ENCODE results near the gene TDRD7.

The TDRD7 gene

GRCh38 chr9:97387936-97388684 lies 23.8 kb upstream of the TDRD7 start:
- DNase-seq (ENCODE audit: low spot score) = no peak

GRCh38 chr9:97388721-97389238 lies 23.1 kb upstream of the TDRD7 start:
- DNase-seq (ENCODE audit: low spot score) = peak; percentile 65

GRCh38 chr9:97389249-97389648 lies 22.6 kb upstream of the TDRD7 start:
- no peak for DNase-seq (ENCODE audit: low spot score)

- no peak for DNase-seq (ENCODE audit: low spot score)
These were observed 21.0 kb upstream of the TDRD7 start for GRCh38 chr9:97390791-97391406.

GRCh38 chr9:97394881-97395280 lies 17.0 kb upstream of the TDRD7 start:
- DNase-seq (ENCODE audit: low spot score) = no peak

- no peak for DNase-seq (ENCODE audit: low spot score)
These were observed 16.2 kb upstream of the TDRD7 start for GRCh38 chr9:97395745-97396144.

GRCh38 chr9:97396256-97396655 lies 15.6 kb upstream of the TDRD7 start:
- no peak for DNase-seq (ENCODE audit: low spot score)

- DNase-seq (ENCODE audit: low spot score) = peak; percentile 95
These were observed 14.7 kb upstream of the TDRD7 start for GRCh38 chr9:97397220-97397619.

- peak; percentile 58 for DNase-seq (ENCODE audit: low spot score)
These were observed 12.7 kb upstream of the TDRD7 start for GRCh38 chr9:97398999-97399758.

- no peak for DNase-seq (ENCODE audit: low spot score)
These were observed 8.1 kb upstream of the TDRD7 start for GRCh38 chr9:97403746-97404316.

GRCh38 chr9:97405551-97405950 lies 6.3 kb upstream of the TDRD7 start:
- no peak for DNase-seq (ENCODE audit: low spot score)

GRCh38 chr9:97406620-97407177 lies 5.2 kb upstream of the TDRD7 start:
- DNase-seq (ENCODE audit: low spot score) = no peak

- no peak for DNase-seq (ENCODE audit: low spot score)
These were observed 3.3 kb upstream of the TDRD7 start for GRCh38 chr9:97408562-97408961.

- no peak for DNase-seq (ENCODE audit: low spot score)
These were observed 482 bp upstream of the TDRD7 start for GRCh38 chr9:97411440-97411788.

- no peak for DNase-seq (ENCODE audit: low spot score)
These were observed 910 bp downstream of the TDRD7 start for GRCh38 chr9:97412626-97413385.

- DNase-seq (ENCODE audit: low spot score) = no peak
These were observed 1.6 kb downstream of the TDRD7 start for GRCh38 chr9:97413462-97413861.

- no peak for DNase-seq (ENCODE audit: low spot score)
These were observed 3.2 kb downstream of the TDRD7 start for GRCh38 chr9:97415146-97415545.

GRCh38 chr9:97418880-97419279 lies 7.0 kb downstream of the TDRD7 start:
- no peak for DNase-seq (ENCODE audit: low spot score)

GRCh38 chr9:97419309-97419867 lies 7.5 kb downstream of the TDRD7 start:
- no peak for DNase-seq (ENCODE audit: low spot score)

- DNase-seq (ENCODE audit: low spot score) = no peak
These were observed 13.6 kb downstream of the TDRD7 start for GRCh38 chr9:97425336-97425972.

GRCh38 chr9:97425973-97426336 lies 14.1 kb downstream of the TDRD7 start:
- no peak for DNase-seq (ENCODE audit: low spot score)
